ENCODE measurements around the gene PTGDS.

Gene PTGDS

DNA sequence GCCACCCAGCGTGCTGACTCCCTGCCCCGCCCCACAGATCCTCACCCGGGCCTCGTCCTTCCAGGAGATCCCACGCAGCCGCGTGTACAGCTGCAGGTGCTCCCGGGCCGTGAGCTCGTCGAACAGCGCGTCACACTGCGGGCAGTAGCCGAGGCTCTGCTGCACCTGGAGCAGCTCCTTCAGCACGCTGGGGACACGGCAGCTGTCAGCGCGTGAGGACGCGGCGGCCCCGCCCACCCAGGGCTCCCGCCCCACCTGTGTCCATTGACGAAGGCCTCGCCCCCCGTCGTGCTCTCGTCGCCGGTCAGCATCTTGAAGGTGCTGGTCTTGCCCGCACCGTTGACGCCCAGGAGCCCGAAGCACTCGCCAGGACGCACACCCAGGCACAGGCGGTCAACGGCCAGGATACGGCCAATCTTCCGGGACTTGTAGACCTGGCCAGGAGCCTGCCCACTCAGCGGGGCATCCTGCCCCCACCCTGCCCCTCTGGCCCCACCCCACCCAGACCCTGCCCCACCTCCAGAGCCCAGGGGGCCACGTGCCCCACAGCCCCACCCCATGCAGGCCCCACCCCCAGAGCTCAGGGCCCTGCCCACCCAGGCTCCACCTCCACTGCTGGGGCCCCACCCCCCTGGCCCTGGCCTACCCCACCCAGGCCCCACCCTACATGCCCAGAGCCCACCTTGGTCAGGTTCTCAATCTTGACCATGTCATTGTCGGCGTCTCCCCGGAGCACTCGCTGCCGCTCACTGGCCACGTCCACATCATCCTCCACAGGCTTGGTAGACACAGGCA is 32.8 kb downstream of the PTGDS start:
- no peak for DNase-seq (ENCODE audit: low read depth)

DNA sequence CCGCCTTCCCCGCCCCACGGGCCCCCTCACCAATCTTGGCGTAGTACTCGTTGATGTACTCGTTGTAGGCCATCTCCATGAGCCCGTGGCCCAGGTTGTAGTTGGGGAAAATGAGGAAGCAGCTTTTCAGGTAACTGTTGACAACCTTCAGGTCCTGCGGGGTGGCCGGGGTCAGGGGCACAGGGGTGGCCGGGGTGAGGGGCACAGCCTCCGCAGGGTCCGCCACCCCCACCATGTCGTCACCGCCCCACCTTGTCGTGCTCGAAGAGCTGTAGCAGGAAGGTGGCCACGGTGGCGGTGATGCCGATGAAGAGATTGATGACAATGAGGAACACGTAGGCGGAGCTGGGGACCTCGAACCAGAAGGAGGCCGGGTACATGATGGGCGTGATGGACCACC is 33.9 kb downstream of the PTGDS start:
- DNase-seq (ENCODE audit: low read depth) = no peak

- no peak for DNase-seq (ENCODE audit: low read depth)
Observed at GRCh38 chr9:137011907-137012675, 34.8 kb downstream of the PTGDS start.

DNA sequence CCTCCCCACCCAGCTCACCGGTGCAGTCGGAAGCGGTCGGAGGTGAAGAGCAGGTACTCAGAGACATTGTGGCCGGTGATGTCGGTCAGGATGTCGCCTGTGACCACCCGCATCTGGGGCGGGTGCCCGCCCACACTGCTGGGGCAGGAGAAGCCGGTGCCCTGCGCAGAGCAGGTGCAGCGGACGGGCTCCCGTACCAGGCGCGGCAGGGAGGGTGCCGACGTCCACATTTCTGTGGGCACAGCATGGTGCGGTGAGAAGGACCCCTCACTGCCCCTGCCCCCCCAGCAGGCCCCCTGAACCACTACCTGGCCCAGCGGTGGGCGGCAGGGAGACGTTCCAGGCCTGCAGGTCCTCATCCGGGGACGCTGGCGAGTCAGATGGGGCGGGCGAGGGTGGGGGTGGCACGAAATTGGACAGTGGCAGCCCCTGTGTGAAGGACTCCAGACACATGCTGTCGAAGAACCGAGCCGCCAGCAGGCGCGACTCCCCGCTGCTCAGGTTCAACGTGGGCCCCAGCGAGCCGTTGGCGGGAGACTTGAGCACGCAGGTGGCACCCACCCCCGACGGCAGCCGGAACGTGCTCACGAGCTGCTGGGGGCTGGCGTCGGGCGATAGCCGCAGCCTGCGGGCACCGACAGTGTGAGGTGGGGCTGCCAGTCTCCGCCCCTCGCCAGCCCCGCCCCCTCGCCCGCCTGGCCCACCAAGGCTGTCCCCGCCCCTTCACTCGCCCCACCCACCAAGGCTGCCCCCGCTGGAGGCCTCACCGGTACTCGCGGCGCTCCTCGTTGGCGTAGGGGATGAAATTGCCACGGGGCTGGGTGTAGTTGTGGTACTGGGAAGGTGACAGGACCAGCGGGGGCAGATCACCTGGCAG is 35.6 kb downstream of the PTGDS start:
- DNase-seq (ENCODE audit: low read depth) = no peak

DNA sequence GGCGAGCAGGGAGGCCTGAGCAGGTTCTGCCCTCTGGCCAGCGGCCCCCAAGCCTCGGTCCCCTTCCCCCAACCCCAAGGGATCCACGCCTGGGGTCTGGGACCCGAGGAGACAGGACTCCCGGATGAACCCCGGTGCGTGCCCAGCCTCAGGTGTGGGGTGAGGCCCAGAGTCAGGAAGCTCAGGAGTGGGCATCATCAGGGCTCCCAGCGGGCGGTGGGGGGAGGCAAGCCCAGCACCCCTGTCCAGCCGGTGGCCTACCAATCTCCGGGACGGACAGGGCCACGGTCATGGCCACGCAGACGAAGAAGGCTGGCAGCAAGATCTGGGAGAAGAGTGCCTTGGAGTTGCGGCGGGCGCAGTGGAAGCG is 36.3 kb downstream of the PTGDS start:
- DNase-seq (ENCODE audit: low read depth) = no peak

- no peak for DNase-seq (ENCODE audit: low read depth)
Observed at GRCh38 chr9:137014166-137014565, 36.9 kb downstream of the PTGDS start.

- DNase-seq (ENCODE audit: low read depth) = no peak
Observed at GRCh38 chr9:137014776-137015539, 37.7 kb downstream of the PTGDS start.

GRCh38 chr9:137015540-137015930 is 38.2 kb downstream of the PTGDS start:
- DNase-seq (ENCODE audit: low read depth) = no peak

- DNase-seq (ENCODE audit: low read depth) = no peak
Observed at GRCh38 chr9:137015976-137016375, 38.7 kb downstream of the PTGDS start.

- DNase-seq (ENCODE audit: low read depth) = no peak
Observed at GRCh38 chr9:137016436-137016835, 39.1 kb downstream of the PTGDS start.

DNA sequence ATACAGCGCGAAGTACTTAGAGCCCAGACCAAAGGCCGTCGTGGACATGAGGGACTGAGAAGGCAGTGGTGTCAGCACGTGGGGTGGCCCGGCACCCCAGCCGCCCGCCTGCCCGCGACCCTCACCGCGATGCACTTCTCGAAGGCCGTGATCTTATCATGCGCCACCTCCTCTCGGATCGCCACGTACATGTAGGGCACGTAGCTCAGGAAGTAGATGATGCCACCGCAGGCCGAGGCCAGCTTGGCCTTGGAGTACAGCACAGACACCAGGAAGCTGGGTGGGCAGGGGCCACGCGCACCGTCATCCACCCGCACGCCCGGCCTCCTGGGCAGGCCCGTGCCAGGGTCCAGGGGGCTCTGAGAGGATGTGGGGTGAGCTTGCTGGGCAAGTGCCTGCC is 39.8 kb downstream of the PTGDS start:
- no peak for DNase-seq (ENCODE audit: low read depth)

DNA sequence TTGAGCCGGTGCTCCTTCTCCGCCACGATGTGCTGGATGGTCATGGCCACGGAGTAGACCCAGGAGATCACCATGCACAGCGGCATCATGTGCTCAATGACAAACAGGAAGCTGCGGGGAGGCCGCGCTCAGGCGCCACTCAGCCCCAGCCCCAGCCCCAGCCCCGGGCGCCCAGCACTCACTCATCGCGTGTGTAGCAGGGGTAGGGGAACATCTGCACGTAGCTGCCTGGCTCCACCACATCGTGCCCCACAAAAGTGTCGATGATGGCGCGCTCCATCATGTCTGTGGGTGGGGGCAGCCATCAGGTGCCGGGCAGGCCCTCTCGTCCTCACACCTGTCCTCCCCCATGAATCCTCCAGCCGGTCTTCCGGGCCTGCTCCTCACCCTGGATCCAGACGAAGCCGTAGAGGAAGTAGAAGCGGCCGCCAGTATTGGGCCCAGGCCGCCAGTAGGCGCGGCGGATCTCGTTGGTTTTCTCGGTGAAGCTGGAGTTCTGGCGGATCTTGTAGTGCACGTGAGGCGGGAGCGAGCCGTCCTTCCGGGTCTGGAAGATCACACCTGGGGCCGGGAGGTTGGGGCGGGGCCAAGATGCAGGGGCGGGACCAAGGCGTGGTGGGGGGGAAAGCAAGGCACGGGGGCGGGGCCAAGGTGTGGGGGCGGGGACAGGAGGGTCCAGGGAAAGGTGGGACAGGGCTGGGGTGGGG is 40.6 kb downstream of the PTGDS start:
- no peak for DNase-seq (ENCODE audit: low read depth)

GRCh38 chr9:137018761-137019559 is 41.7 kb downstream of the PTGDS start:
- DNase-seq (ENCODE audit: low read depth) = no peak

DNA sequence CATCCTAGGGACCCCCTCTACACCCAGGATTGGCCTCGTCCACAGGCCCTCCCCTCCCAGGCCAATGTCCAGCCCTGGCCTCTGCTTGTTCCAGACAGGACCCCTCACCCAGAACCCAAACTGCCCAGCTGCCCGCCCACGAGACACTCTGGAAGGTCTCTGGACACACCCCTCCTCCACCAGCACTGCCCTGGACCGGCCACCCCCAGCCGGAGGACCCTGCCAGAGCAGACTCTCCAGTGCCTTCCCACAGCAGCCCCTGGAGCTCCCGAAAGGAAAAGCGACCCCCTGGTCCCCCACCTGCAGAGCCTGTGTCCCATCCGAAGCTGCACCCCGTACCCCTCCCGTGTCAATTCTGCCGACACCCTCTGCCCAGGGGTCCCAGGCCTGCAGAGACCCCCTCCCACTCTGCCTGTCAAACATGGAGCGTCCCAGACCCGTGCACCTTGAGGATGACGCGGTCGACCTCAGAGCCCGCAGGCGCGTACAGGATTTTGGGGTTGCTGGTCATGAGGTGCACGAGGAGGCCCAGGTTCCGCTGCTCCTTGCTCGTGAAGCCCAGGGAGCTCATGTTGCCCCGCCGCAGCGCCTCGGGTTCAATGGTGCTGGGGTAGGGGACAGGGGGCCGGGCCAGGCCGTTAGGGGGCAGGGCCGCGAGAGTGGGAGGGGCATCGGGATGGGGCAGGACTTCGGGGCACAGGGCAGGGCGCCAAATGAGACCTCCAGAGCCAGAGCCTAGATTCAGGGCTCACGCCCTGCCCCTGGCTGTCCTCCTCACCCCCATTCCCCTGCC is 42.8 kb downstream of the PTGDS start:
- DNase-seq (ENCODE audit: low read depth) = no peak

GRCh38 chr9:137020771-137021567 is 43.7 kb downstream of the PTGDS start:
- DNase-seq (ENCODE audit: low read depth) = no peak

DNA sequence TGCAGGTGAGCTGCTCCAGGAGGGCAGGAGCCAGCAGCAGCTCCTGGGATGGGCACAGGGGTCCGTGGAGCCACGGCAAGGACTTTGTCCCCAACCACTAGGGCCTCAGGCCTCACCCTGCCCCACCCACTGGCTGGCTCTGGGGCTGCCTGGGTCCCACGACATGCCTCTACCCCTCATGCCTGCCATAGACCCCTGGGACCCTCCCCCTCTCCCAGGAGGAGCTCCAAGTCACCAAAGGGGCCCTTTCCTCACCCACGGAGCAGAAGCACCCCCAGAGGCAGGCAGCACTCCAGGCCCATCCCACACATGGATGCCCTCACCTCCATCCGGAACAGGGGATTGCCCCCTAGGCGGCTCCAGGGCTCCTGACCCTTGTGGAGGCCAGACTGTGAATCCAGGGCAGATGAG is 44.3 kb downstream of the PTGDS start:
- DNase-seq (ENCODE audit: low read depth) = no peak

DNA sequence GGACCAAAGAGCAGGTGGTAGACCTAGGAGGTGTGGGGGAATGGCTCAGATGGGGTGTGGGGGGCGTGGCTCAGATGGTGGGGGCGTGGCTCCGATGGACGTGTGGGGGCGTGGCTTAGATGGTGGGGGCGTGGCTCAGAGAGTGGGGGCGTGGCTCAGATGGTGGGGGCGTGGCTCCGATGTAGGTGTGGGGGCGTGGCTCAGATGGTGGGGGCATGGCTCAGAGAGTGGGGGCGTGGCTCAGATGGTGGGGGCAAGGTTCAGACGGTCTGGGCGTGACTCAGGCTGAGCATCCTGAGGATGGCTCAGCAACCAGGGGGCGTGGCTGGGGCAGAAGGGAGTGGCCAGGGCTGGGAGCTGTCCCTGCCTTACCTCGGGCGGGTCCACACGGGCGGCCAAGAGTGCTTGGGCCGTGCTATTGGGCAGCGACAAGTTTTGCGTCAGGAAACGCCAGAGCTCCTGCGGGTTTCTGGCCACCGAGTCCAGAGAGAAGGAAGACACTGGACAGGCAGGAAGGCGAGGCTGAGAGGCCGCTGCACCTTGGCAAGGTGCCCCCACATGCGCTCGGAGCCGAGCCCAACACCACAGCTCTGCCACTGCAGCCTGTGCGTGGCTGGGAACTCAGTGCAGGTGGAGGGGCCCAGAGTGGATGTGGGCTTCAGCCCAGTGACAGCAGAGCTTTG is 44.8 kb downstream of the PTGDS start:
- peak; percentile 40 for DNase-seq (ENCODE audit: low read depth)

- DNase-seq (ENCODE audit: low read depth) = no peak
Observed at GRCh38 chr9:137022662-137023008, 45.3 kb downstream of the PTGDS start.

Data from fibroblast of the conjunctiva (primary cell).